Ishikawa (cell line): ENCODE measurements around the gene ADA.

Experiments
- CEBPB ChIP-seq: IDR thresholded peaks from 2 replicates; pipeline ENCODE4 v1.6.1; 2012
- CREB1 ChIP-seq: IDR thresholded peaks from 2 replicates; pipeline ENCODE4 v1.6.1; 2012; ENCODE audit warnings: low read depth
- EGR1 ChIP-seq: IDR thresholded peaks from 2 replicates; pipeline ENCODE4 v1.6.1; 2012
- EP300 ChIP-seq: IDR thresholded peaks from 2 replicates; pipeline ENCODE4 v1.6.1; 2012; ENCODE audit warnings: borderline replicate concordance
- FOXM1 ChIP-seq: IDR thresholded peaks from 2 replicates; pipeline ENCODE4 v1.6.1; 2012; ENCODE audit warnings: low read depth, borderline replicate concordance
- NFIC ChIP-seq: IDR thresholded peaks from 2 replicates; pipeline ENCODE4 v1.6.1; 2012
- RAD21 ChIP-seq: IDR thresholded peaks from 2 replicates; pipeline ENCODE4 v1.6.1; 2012; ENCODE audit warnings: low read depth
- TAF1 ChIP-seq: IDR thresholded peaks from 2 replicates; pipeline ENCODE4 v1.6.1; 2012; ENCODE audit warnings: low read depth, mild to moderate bottlenecking
- TCF12 ChIP-seq: IDR thresholded peaks from 2 replicates; pipeline ENCODE4 v1.6.1; 2012; ENCODE audit warnings: low read depth
- TEAD4 ChIP-seq: IDR thresholded peaks from 2 replicates; pipeline ENCODE4 v1.6.1; 2012
- YY1 ChIP-seq: IDR thresholded peaks from 2 replicates; pipeline ENCODE4 v1.6.1; 2012; ENCODE audit warnings: low read depth
- TF ChIP-seq, protein P1 (sequence below): IDR thresholded peaks from 2 replicates; pipeline ENCODE4 v1.6.1; 2012; ENCODE audit warnings: low read depth, mild to moderate bottlenecking
- TF ChIP-seq, protein P2 (sequence below): IDR thresholded peaks from 2 replicates; pipeline ENCODE4 v1.6.1; 2012
- TF ChIP-seq, protein P3 (sequence below): IDR thresholded peaks from 2 replicates; pipeline ENCODE4 v1.6.1; 2012

ADA gene

DNA sequence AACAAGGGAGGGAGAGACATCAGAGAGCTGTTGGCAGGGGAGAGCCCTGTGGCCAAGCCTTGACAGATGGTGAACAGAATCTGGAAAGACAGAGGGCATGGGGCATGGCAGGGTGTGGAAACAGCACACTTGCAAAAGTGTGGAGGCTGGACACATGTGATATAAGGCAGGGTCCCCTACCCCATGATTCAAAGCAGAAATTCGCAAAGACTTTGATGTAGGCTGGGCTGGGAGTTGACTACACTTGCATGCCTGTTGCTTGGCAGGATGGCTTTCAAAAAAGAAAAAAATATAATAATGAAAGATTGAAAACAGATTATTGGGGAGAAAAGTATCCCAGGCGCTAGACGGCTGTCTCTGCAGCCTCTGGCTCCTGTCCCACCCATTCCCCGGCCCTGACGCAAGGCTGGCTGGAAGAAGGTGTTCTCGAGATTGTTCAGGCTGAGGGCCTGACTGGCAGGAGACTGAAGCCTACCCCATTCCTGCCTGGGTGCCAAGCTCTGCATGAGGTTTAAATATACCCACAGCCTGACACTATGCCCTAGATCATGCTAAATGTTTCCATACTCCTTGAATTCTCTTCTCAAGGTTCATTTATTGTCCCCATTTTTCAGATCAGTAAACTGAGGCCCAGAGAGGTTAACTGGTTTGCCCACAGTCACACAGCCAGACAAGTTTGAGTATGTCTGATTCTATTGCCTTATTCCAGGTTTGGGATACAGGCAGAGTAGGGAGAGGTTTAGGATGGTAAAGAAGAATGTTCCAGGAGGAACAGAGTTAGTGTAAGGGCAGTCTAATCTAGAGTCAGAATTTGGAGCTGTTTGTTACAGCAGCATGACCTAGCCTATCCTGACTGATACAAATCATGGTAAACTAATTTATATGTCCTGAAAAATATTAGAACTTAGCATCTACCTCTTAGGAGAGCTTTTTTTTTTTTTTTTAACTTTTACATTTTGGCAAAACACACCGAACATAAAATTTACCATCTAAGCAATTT lies 40.2 kb upstream of the ADA start:
- TF ChIP-seq TCF12 = no peak

DNA sequence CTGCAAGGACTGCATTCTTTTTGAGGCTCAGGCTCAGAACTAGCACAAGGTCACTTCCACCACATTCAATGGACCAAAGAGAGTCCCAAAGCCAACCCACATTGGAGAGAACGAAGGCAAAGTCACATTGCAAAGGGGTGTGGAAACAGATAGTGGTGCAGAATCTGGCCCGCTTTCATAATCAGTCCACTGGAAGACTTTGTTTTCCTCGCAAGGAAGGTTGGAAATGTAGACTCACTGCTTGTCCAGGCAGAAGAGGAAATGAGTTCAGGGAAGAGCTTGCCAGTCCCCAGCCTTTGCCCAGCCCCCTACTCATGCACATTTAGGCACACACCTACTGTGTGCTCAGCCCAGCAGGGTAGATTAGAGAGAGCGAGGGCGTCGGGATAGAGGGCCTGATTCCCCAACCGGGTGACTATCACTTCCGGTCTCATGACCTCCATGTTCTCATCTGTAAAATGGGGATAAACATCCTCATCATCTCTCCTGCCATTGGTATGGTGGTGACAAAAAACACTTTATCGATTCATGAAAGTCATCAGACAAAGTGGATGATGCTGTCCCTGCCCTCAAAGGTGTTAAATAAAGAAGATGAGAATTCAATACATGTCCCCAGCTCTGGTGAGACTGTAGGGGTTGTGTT lies 39.4 kb upstream of the ADA start:
- no peak for TF ChIP-seq EGR1
- no peak for TF ChIP-seq CEBPB
- no peak for TF ChIP-seq FOXM1
- TF ChIP-seq NFIC = no peak
- no peak for TF ChIP-seq CREB1
- TF ChIP-seq, protein P1, sequence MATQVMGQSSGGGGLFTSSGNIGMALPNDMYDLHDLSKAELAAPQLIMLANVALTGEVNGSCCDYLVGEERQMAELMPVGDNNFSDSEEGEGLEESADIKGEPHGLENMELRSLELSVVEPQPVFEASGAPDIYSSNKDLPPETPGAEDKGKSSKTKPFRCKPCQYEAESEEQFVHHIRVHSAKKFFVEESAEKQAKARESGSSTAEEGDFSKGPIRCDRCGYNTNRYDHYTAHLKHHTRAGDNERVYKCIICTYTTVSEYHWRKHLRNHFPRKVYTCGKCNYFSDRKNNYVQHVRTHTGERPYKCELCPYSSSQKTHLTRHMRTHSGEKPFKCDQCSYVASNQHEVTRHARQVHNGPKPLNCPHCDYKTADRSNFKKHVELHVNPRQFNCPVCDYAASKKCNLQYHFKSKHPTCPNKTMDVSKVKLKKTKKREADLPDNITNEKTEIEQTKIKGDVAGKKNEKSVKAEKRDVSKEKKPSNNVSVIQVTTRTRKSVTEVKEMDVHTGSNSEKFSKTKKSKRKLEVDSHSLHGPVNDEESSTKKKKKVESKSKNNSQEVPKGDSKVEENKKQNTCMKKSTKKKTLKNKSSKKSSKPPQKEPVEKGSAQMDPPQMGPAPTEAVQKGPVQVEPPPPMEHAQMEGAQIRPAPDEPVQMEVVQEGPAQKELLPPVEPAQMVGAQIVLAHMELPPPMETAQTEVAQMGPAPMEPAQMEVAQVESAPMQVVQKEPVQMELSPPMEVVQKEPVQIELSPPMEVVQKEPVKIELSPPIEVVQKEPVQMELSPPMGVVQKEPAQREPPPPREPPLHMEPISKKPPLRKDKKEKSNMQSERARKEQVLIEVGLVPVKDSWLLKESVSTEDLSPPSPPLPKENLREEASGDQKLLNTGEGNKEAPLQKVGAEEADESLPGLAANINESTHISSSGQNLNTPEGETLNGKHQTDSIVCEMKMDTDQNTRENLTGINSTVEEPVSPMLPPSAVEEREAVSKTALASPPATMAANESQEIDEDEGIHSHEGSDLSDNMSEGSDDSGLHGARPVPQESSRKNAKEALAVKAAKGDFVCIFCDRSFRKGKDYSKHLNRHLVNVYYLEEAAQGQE = no peak
- TF ChIP-seq TCF12 = no peak
- TF ChIP-seq, protein P2, sequence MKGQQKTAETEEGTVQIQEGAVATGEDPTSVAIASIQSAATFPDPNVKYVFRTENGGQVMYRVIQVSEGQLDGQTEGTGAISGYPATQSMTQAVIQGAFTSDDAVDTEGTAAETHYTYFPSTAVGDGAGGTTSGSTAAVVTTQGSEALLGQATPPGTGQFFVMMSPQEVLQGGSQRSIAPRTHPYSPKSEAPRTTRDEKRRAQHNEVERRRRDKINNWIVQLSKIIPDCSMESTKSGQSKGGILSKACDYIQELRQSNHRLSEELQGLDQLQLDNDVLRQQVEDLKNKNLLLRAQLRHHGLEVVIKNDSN = no peak
- no peak for TF ChIP-seq TEAD4
- TF ChIP-seq YY1 = no peak
- no peak for TF ChIP-seq EP300
- no peak for TF ChIP-seq RAD21
- no peak for TF ChIP-seq TAF1
- TF ChIP-seq, protein P3, sequence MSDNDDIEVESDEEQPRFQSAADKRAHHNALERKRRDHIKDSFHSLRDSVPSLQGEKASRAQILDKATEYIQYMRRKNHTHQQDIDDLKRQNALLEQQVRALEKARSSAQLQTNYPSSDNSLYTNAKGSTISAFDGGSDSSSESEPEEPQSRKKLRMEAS = no peak

DNA sequence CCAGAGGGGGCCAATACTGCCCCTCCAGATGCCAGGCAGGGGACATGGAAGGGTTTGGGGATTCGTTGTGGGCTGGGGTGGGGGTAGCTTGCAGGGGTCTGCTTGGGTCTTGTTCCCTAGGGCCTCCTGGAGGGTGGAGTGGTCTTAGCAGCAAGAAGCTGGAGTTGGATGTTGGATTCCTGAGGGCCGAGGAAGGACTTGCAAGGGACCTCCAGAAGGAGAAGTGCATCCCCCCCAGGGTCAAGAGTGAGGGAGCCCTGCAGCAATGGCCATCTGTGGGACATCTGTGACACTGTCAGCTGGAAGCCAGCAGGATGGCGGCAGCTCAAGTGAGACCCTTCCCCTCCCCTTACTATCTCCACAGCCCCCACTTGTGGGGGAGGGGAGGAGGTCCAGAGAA lies 38.3 kb upstream of the ADA start:
- TF ChIP-seq EP300 (no peak), YY1 (no peak), CREB1 (no peak), CEBPB (no peak), EGR1 (no peak), NFIC (no peak), RAD21 (no peak)
- TF ChIP-seq, protein P2 = no peak
- TF ChIP-seq, protein P1 = no peak

DNA sequence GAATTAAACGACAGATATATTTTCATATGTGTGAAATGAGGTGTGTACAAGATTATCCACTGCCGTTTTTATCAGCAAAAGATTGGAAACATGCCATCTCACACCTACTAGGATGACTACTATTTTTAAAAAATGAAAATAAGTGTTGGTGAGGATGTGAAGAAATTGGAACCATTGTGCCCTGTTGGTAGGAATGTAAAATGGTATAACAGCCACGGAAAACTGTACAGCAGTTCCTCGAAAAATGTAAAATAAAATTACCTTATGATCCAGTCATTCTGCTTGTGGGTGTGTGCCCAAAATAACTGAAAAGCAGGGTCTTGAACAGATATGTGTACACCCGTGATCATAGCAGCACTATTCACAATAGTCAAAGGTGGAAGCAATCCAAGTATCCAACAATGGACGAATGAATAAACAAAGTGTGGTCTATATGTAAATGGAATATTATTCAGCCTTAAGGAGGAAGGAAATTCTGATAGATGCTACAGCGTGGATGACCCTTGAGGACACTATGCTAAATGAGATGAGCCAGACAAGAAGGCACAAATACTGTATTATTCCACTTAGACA lies 36.6 kb upstream of the ADA start:
- TF ChIP-seq EGR1 = no peak
- TF ChIP-seq, protein P3 = no peak
- no peak for TF ChIP-seq CEBPB
- no peak for TF ChIP-seq RAD21

DNA sequence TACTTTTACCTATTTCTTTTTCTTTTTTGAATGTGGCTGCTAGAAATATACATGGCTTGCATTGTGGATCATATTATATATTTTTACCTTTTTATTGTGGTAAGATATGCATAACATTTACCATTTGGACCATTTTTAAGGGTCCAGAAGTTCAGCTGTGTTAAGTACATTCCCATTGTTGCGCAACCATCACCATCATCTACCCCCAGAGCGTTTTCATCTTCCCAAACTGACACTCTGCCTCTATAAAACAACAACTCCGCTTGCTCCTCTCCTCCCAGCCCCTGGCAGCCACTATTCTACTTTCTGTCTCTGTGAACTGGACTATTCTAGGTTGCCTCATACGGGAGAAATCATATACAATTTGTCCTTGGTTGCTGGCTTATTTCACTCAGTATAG lies 35.4 kb upstream of the ADA start:
- TF ChIP-seq NFIC = no peak
- peak; percentile 85 for TF ChIP-seq CEBPB

DNA sequence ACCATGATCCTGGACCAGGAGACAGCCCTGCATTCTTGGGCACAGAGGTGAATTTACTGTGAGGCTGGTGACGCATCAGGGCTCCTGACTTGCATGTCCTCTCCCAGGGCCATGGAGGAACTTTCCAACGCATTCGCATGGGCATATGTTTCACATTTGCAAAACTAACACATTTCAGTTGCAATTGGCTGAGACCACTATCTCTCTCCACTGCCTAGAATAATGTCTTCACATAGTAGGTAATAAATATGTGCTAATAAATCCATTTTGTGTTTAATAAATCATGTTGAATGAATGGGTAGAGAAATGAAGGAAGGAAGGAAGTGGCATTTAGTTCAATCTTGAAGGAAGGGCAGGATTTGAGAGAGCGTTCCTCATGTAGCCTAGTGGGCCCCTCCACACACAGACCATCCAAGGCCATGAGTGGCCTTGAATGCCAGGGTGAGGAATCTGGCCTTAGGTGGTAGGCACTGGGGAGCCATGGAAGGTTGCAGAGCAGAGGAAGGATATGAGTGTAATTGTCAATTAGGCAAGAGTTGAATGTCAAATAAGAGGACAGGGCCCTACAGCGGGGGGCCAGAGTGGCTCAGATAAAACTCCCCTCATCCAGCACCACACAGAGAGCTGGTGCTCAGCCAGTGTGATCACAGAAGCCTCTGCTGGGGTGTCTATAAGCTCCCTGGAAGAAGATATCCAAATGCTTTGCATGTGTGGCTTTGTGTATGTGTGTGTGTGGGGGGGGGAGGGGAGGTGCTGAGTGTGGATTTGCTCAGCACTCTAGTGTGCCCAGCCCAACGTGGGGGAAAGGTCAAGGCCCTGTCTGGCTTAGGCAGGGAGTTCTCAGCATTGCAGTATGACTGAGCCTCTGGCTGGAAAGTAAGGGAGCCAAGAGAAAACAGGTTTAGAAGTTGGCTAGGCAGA lies 32.8 kb upstream of the ADA start:
- no peak for TF ChIP-seq CEBPB
- TF ChIP-seq, protein P1 = no peak
- no peak for TF ChIP-seq EGR1
- no peak for TF ChIP-seq YY1
- TF ChIP-seq FOXM1 = no peak
- TF ChIP-seq, protein P3 = no peak
- TF ChIP-seq, protein P2 = no peak
